ENCODE data around the gene APRT. TPM values are rescaled to one million over a fixed set of nuclear protein-coding genes. Genes with fewer than 3 reads are reported as not detected.

Gene APRT
- total RNA-seq, 1 donor from 2014 or later, result 87.8 TPM

DNA sequence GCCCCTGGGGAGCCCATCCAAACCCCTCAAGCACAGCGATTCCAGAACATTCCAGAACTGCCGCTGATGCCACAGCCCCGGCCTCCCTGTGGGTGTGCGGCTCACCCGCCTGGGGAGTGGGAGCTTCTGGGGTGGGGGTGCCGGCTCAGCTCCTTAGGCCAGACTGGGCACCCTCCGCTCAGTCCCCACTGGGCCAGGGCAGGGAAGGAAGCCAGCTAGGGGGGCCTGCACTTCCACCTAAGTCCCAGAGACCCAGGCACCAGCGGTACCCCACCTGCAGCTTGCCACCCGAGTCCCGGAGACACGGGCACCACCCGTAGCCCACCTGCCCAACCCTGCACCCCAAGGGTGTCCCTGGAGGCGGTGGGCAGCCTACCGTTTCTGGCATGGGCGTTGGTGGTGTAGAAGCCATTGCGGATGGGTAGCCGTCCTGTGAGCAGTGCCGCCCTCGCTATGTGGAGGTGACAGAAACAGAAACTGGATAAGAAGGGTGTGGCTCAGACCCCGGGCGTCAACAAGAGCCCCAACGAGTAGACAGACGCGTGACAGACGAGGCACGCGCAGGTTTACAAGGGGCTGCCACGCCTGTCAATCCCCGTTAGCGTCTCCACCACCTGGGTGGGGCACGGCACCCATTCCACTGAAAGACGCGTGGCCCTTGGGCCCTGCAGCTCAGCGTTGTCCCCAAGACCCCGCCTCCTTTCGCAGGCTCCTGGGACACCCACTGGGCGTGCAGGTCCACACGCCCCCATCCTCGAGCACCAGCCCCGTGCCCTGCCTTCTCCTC is 30.0 kb upstream of the APRT start:
- intact Hi-C loops (cut with DNase I), result no loop called here
- Histone ChIP-seq H3K27ac (no peak overlapping the region), H3K4me3 (no peak overlapping the region), H3K4me1 (no peaks in the 10 kb centered on the region), H3K9me3 (no peaks in the 10 kb centered on the region), H3K27me3 (ENCODE audit: low read depth) (no peaks in the 10 kb centered on the region), H3K36me3 (peaks cover 41% of the 10 kb centered on the region)
- ATAC-seq, result no peak
- TF ChIP-seq, protein P1, sequence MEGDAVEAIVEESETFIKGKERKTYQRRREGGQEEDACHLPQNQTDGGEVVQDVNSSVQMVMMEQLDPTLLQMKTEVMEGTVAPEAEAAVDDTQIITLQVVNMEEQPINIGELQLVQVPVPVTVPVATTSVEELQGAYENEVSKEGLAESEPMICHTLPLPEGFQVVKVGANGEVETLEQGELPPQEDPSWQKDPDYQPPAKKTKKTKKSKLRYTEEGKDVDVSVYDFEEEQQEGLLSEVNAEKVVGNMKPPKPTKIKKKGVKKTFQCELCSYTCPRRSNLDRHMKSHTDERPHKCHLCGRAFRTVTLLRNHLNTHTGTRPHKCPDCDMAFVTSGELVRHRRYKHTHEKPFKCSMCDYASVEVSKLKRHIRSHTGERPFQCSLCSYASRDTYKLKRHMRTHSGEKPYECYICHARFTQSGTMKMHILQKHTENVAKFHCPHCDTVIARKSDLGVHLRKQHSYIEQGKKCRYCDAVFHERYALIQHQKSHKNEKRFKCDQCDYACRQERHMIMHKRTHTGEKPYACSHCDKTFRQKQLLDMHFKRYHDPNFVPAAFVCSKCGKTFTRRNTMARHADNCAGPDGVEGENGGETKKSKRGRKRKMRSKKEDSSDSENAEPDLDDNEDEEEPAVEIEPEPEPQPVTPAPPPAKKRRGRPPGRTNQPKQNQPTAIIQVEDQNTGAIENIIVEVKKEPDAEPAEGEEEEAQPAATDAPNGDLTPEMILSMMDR (IDR thresholded peaks at IDR 0.05), result no peak
- DNase-seq, result no peak

GRCh38 chr16:88840600-88841215 is 29.0 kb upstream of the APRT start:
- DNase-seq (no peak), ATAC-seq (no peak)
- H3K27me3 ChIP-seq (ENCODE audit: low read depth), result no peaks in the 10 kb centered on the region
- intact Hi-C loops (cut with DNase I), result no loop called here
- no peak overlapping the region for H3K27ac ChIP-seq
- H3K4me3 ChIP-seq, result no peak overlapping the region
- no peaks in the 10 kb centered on the region for H3K4me1 ChIP-seq
- TF ChIP-seq, protein P1 (IDR thresholded peaks at IDR 0.05), result no peak
- peaks cover 43% of the 10 kb centered on the region for H3K36me3 ChIP-seq
- no peaks in the 10 kb centered on the region for H3K9me3 ChIP-seq

- Histone ChIP-seq H3K9me3 (no peaks in the 10 kb centered on the region), H3K27ac (no peak overlapping the region), H3K27me3 (ENCODE audit: low read depth) (no peaks in the 10 kb centered on the region), H3K4me3 (no peak overlapping the region), H3K36me3 (peaks cover 50% of the 10 kb centered on the region), H3K4me1 (no peaks in the 10 kb centered on the region)
- no peak for ATAC-seq
- intact Hi-C loops (cut with DNase I), result no loop called here
- DNase-seq, result no peak
- TF ChIP-seq, protein P1 (IDR thresholded peaks at IDR 0.05), result no peak
Measured at GRCh38 chr16:88839745-88840599, 28.2 kb upstream of the APRT start.

DNA sequence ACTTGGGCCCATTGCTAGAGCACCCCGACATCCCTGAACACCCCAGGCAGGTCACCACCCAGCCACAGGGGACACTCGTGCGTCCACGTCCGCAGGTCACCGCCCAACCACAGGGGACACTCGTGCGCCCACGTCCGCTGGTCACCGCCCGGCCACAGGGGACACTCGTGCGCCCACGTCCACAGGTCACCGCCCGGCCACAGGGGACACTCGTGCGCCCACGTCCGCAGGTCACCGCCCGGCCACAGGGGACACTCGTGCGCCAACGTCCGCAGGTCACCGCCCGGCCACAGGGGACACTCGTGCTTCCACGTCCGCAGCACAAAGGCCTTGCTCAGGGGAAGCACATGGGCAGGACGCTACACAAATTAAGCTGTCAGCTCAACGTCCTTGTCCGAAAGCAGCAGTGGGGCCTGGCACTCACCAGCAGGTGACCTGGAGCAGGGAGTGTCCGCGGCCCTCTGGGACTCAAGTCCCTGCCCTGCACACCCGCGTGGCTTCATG is 27.4 kb upstream of the APRT start:
- H3K27ac ChIP-seq, result no peak overlapping the region
- TF ChIP-seq, protein P1 (IDR thresholded peaks at IDR 0.05), result no peak
- H3K4me3 ChIP-seq, result no peak overlapping the region
- H3K4me1 ChIP-seq, result no peaks in the 10 kb centered on the region
- H3K27me3 ChIP-seq (ENCODE audit: low read depth), result no peaks in the 10 kb centered on the region
- DNase-seq (no peak), ATAC-seq (no peak)
- H3K36me3 ChIP-seq, result peaks cover 53% of the 10 kb centered on the region
- intact Hi-C loops (cut with DNase I), result no loop called here
- no peaks in the 10 kb centered on the region for H3K9me3 ChIP-seq

- TF ChIP-seq, protein P1 (IDR thresholded peaks at IDR 0.05), result no peak
- Histone ChIP-seq H3K27ac (no peak overlapping the region), H3K27me3 (ENCODE audit: low read depth) (no peaks in the 10 kb centered on the region), H3K4me1 (no peaks in the 10 kb centered on the region), H3K9me3 (no peaks in the 10 kb centered on the region), H3K36me3 (peaks cover 53% of the 10 kb centered on the region), H3K4me3 (no peak overlapping the region)
- DNase-seq, result no peak
- intact Hi-C loops (cut with DNase I), result no loop called here
- no peak for ATAC-seq
Measured at GRCh38 chr16:88838566-88838965, 26.8 kb upstream of the APRT start.
